ENCODE measurements around the gene PIK3AP1. TPM values are rescaled to one million over a fixed set of nuclear protein-coding genes. Genes with fewer than 3 reads are reported as not detected.

PIK3AP1 gene
- total RNA-seq, 1 experiment from 2014 or later: 4.3 TPM

DNA sequence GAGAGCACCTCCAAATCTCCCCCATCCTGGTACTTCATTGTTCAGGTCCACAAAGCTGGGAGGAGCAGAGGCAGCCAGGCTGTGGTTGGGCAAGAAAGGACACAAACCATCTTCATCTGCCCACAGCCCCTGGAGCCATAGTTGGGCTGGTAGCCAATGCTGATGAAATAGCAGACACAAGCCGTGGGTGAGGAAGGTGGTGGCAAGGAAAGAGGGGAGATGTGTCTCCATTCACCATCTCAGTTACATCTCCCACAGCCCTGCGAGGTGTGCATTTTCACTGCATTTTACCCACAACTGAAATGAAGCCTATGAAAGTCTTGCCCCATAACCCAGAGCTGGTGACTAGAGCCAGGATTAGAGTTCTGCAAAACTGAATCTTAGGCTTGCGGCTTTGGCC, 35.0 kb downstream of the PIK3AP1 start:
- peaks cover 25% of the 10 kb centered on the region for H3K9me3 Mint-ChIP-seq
- ChIA-PET POLR2A (no interaction called here), CTCF (no interaction called here)
- TF ChIP-seq, protein P1, sequence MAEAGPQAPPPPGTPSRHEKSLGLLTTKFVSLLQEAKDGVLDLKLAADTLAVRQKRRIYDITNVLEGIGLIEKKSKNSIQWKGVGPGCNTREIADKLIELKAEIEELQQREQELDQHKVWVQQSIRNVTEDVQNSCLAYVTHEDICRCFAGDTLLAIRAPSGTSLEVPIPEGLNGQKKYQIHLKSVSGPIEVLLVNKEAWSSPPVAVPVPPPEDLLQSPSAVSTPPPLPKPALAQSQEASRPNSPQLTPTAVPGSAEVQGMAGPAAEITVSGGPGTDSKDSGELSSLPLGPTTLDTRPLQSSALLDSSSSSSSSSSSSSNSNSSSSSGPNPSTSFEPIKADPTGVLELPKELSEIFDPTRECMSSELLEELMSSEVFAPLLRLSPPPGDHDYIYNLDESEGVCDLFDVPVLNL (CRISPR knock-in tag; IDR thresholded peaks at IDR 0.05; ENCODE audit: borderline replicate concordance, low read depth): no peak
- TF ChIP-seq USF1 (CRISPR knock-in tag; IDR thresholded peaks at IDR 0.05) (no peak), MXD4 (CRISPR knock-in tag; IDR thresholded peaks at IDR 0.05; ENCODE audit: borderline replicate concordance) (no peak), TEAD1 (CRISPR knock-in tag; IDR thresholded peaks at IDR 0.05) (no peak), CBFB (CRISPR knock-in tag; IDR thresholded peaks at IDR 0.05; ENCODE audit: low read depth) (no peak), ERG (CRISPR knock-in tag; IDR thresholded peaks at IDR 0.05) (no peak), E2F1 (CRISPR knock-in tag; IDR thresholded peaks at IDR 0.05) (no peak), NFATC4 (CRISPR knock-in tag; IDR thresholded peaks at IDR 0.05) (no peak), RORB (CRISPR knock-in tag; IDR thresholded peaks at IDR 0.05) (no peak), SMAD3 (CRISPR knock-in tag; IDR thresholded peaks at IDR 0.05; ENCODE audit: borderline replicate concordance) (no peak), TP53 (CRISPR knock-in tag; IDR thresholded peaks at IDR 0.05) (no peak)
- no peaks in the 10 kb centered on the region for H3K27me3 Mint-ChIP-seq (ENCODE audit: low read depth)
- no peak overlapping the region for H3K27ac Mint-ChIP-seq
- 0 out of 2 replicates have a peak, but pooled peaks cover 3% of the 10 kb centered on the region for H3K36me3 Mint-ChIP-seq
- ATAC-seq (no peak), DNase-seq (ENCODE audit: low spot score) (no peak)
- H3K4me1 Mint-ChIP-seq: no peaks in the 10 kb centered on the region; the same call in 1 of the 2 replicates
- H3K4me3 Mint-ChIP-seq: no peak overlapping the region

DNA sequence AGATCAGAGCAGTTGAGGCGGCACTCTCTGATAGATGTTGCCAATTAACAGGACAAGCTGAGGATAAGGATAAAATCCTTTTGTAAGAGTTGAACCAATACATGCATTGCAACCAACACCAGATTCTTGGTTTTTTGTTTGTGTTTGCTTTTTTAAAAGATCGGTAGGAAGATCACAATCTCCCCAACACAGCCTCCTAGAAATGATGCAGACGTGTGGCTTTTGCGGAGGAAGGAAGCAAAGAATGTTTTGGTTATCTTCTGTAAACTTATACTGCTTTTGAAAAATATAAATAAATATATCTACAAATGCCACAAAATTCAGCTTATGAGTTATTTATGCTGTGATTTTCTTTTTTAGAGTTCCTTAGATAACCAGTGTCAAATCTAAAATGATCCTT, 35.5 kb downstream of the PIK3AP1 start:
- Mint-ChIP-seq H3K9me3 (peaks cover 24% of the 10 kb centered on the region), H3K4me1 (no peaks in the 10 kb centered on the region; the same call in 1 of the 2 replicates), H3K4me3 (no peak overlapping the region), H3K36me3 (0 out of 2 replicates have a peak, but pooled peaks cover 3% of the 10 kb centered on the region), H3K27ac (no peak overlapping the region), H3K27me3 (ENCODE audit: low read depth) (no peaks in the 10 kb centered on the region)
- POLR2A ChIA-PET: no interaction called here
- TF ChIP-seq, protein P2, sequence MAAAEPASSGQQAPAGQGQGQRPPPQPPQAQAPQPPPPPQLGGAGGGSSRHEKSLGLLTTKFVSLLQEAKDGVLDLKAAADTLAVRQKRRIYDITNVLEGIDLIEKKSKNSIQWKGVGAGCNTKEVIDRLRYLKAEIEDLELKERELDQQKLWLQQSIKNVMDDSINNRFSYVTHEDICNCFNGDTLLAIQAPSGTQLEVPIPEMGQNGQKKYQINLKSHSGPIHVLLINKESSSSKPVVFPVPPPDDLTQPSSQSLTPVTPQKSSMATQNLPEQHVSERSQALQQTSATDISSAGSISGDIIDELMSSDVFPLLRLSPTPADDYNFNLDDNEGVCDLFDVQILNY (CRISPR knock-in tag; IDR thresholded peaks at IDR 0.05): no peak
- TF ChIP-seq ATF2 (CRISPR knock-in tag; IDR thresholded peaks at IDR 0.05; ENCODE audit: borderline replicate concordance, low read depth): no peak
- no peak for DNase-seq (ENCODE audit: low spot score)
- no peak for ATAC-seq
- CTCF ChIA-PET: no interaction called here

- CTCF ChIA-PET: no interaction called here
- TF ChIP-seq ZNF232 (CRISPR knock-in tag; IDR thresholded peaks at IDR 0.05) (no peak), SP1 (CRISPR knock-in tag; conservative IDR thresholded peaks at IDR 0.05) (no peak), USF1 (CRISPR knock-in tag; IDR thresholded peaks at IDR 0.05) (no peak), NR3C1 (CRISPR knock-in tag; conservative IDR thresholded peaks at IDR 0.05; ENCODE audit: low read depth) (no peak), ZNF219 (CRISPR knock-in tag; IDR thresholded peaks at IDR 0.05; ENCODE audit: borderline replicate concordance) (no peak), ZNF423 (CRISPR knock-in tag; IDR thresholded peaks at IDR 0.05) (no peak), JUN (CRISPR knock-in tag; IDR thresholded peaks at IDR 0.05) (no peak), ZNF425 (CRISPR knock-in tag; conservative IDR thresholded peaks at IDR 0.05) (no peak), FOXJ3 (CRISPR knock-in tag; IDR thresholded peaks at IDR 0.05; ENCODE audit: borderline replicate concordance) (no peak), GTF2I (CRISPR knock-in tag; conservative IDR thresholded peaks at IDR 0.05) (no peak)
- TF ChIP-seq, protein P3, sequence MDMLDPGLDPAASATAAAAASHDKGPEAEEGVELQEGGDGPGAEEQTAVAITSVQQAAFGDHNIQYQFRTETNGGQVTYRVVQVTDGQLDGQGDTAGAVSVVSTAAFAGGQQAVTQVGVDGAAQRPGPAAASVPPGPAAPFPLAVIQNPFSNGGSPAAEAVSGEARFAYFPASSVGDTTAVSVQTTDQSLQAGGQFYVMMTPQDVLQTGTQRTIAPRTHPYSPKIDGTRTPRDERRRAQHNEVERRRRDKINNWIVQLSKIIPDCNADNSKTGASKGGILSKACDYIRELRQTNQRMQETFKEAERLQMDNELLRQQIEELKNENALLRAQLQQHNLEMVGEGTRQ (CRISPR knock-in tag; IDR thresholded peaks at IDR 0.05): no peak
Measured at GRCh38 chr10:96683710-96684109, 36.6 kb downstream of the PIK3AP1 start.

More at GRCh38 chr10:96683710-96684109, 36.6 kb downstream of the PIK3AP1 start:
- Mint-ChIP-seq H3K27ac (no peak overlapping the region), H3K4me1 (no peaks in the 10 kb centered on the region; the same call in 1 of the 2 replicates), H3K27me3 (ENCODE audit: low read depth) (no peaks in the 10 kb centered on the region), H3K9me3 (peaks cover 19% of the 10 kb centered on the region), H3K36me3 (0 out of 2 replicates have a peak, but pooled peaks cover 3% of the 10 kb centered on the region), H3K4me3 (no peak overlapping the region)
- POLR2A ChIA-PET: no interaction called here
- ATAC-seq: no peak
- DNase-seq (ENCODE audit: low spot score): no peak
